IMR-90 (cell line): Measurements from ENCODE around the gene ST14. TPM values are rescaled to one million over a fixed set of nuclear protein-coding genes. Genes with fewer than 3 reads are reported as not detected.

Source experiments
- ATAC-seq: fragments of 200-7000 bp; cut with Tn5 transposase; 2 replicates; pipeline ENCODE4 v1.9.1; 2020; ENCODE audit warnings: low read depth, mild to moderate bottlenecking, moderate library complexity
- BruUV-seq: library from RNA; stranded (reverse); fragments of 400-500 nt; replicated peaks from 2 replicates; lab custom pipeline; 2021; lab: Mats Ljungman, UMichigan
- CTCF ChIA-PET: fragments of 300-600 bp; formaldehyde crosslinking; extraction: SDS; loops from one replicate; lab custom pipeline; 2021; ENCODE audit warnings: antibody characterized with exemption; lab: Yijun Ruan, JAX
- POLR2A ChIA-PET: fragments of 300-600 bp; sonication (Branson Sonifier 250); formaldehyde crosslinking; loops from one replicate; lab custom pipeline; 2022; ENCODE audit warnings: antibody characterized with exemption; ENCODE audit not compliant: unreplicated experiment; lab: Charles Lee
- DNase-seq: peaks from one replicate; pipeline ENCODE4 v3.0.0; 2013
- H2AFZ ChIP-seq: replicated peaks from 2 replicates; pipeline ENCODE3; 2013; ENCODE audit warnings: low read length, mild to moderate bottlenecking; ENCODE audit not compliant: poor library complexity
- H2AK5ac ChIP-seq: 2 replicates; pipeline ENCODE4 v1.6.1; 2013; ENCODE audit warnings: low read depth, low read length, inconsistent platforms
- H2AK9ac ChIP-seq: replicated peaks from 2 replicates; pipeline ENCODE3; 2013; ENCODE audit warnings: mild to moderate bottlenecking, low read depth, low read length, moderate library complexity; ENCODE audit not compliant: poor library complexity
- H2BK120ac ChIP-seq: 2 replicates; pipeline ENCODE4 v1.6.1; 2013; ENCODE audit warnings: low read depth, low read length, inconsistent platforms
- H2BK15ac ChIP-seq: 3 replicates; pipeline ENCODE4 v1.6.1; 2013; ENCODE audit warnings: low read depth, low read length, inconsistent platforms
- H2BK20ac ChIP-seq: 2 replicates; pipeline ENCODE4 v1.6.1; 2013; ENCODE audit warnings: low read depth, mild to moderate bottlenecking, inconsistent platforms, low read length, moderate library complexity
- H2BK5ac ChIP-seq: 2 replicates; pipeline ENCODE4 v1.6.1; 2013; ENCODE audit warnings: mild to moderate bottlenecking, low read depth, low read length, inconsistent platforms; ENCODE audit not compliant: poor library complexity, severe bottlenecking
- H3K14ac ChIP-seq: replicated peaks from 2 replicates; pipeline ENCODE4 v1.6.1; 2013; ENCODE audit warnings: low read depth, low read length, inconsistent platforms
- H3K18ac ChIP-seq: 2 replicates; pipeline ENCODE4 v1.6.1; 2013; ENCODE audit warnings: low read depth, low read length, control low read depth
- H3K23ac ChIP-seq: 2 replicates; pipeline ENCODE4 v1.6.1; 2013; ENCODE audit warnings: low read depth, low read length, inconsistent platforms
- H3K27ac ChIP-seq: 2 replicates; pipeline ENCODE4 v1.5.1; 2013; ENCODE audit warnings: mild to moderate bottlenecking, control low read depth, low read length; ENCODE audit not compliant: insufficient read depth
- H3K27me3 ChIP-seq: 2 replicates; pipeline ENCODE4 v1.6.1; 2013; ENCODE audit warnings: low read length; ENCODE audit not compliant: control insufficient read depth, insufficient read depth
- H3K36me3 ChIP-seq: 2 replicates; pipeline ENCODE4 v1.6.1; 2013; ENCODE audit warnings: low read length, mixed read lengths; ENCODE audit not compliant: control insufficient read depth, insufficient read depth
- H3K4ac ChIP-seq: 2 replicates; pipeline ENCODE4 v1.6.1; 2013; ENCODE audit warnings: low read depth, low read length, inconsistent platforms
- H3K4me1 ChIP-seq: 2 replicates; pipeline ENCODE4 v1.6.1; 2013; ENCODE audit warnings: low read length, mixed read lengths; ENCODE audit not compliant: control insufficient read depth, insufficient read depth
- H3K4me2 ChIP-seq: 2 replicates; pipeline ENCODE4 v1.6.1; 2013; ENCODE audit warnings: low read depth, mild to moderate bottlenecking, control low read depth, low read length, moderate library complexity
- H3K4me3 ChIP-seq: 2 replicates; pipeline ENCODE4 v1.5.1; 2013; ENCODE audit warnings: low read depth, mild to moderate bottlenecking, control low read depth, low read length, moderate library complexity; ENCODE audit not compliant: insufficient read depth
- H3K56ac ChIP-seq: 2 replicates; pipeline ENCODE4 v1.6.1; 2013; ENCODE audit warnings: low read length, inconsistent platforms; ENCODE audit not compliant: insufficient read depth; ENCODE audit errors: extremely low read depth
- H3K79me1 ChIP-seq, 2 experiments: 2 replicates each; pipeline ENCODE4 v1.6.1; 2013; ENCODE audit warnings: low read length in 2 of 2, inconsistent platforms in 1 of 2, low read depth in 1 of 2
- H3K9ac ChIP-seq: 2 replicates; pipeline ENCODE4 v1.6.1; 2013; ENCODE audit warnings: low read depth, low read length, control low read depth
- H3K9me1 ChIP-seq: 2 replicates; pipeline ENCODE4 v1.6.1; 2013; ENCODE audit warnings: low read length, inconsistent platforms; ENCODE audit not compliant: insufficient read depth
- H3K9me3 ChIP-seq: 2 replicates; pipeline ENCODE4 v1.6.1; 2013; ENCODE audit warnings: low read length; ENCODE audit not compliant: control insufficient read depth, insufficient read depth
- H4K20me1 ChIP-seq: 2 replicates; pipeline ENCODE4 v1.6.1; 2013; ENCODE audit warnings: low read length, inconsistent platforms; ENCODE audit not compliant: insufficient read depth
- H4K5ac ChIP-seq: 2 replicates; pipeline ENCODE4 v1.6.1; 2013; ENCODE audit warnings: mild to moderate bottlenecking, low read depth, low read length, control low read depth
- H4K8ac ChIP-seq, 2 experiments: 2 replicates each; pipeline ENCODE4 v1.6.1; 2013; ENCODE audit warnings: low read depth in 2 of 2, low read length in 2 of 2, control low read depth in 1 of 2, inconsistent platforms in 1 of 2
- H4K91ac ChIP-seq: 2 replicates; pipeline ENCODE4 v1.6.1; 2013; ENCODE audit warnings: low read depth, low read length, inconsistent platforms; ENCODE audit not compliant: insufficient read depth
- MAZ ChIP-seq: IDR thresholded peaks from 2 replicates; pipeline ENCODE4 v1.6.1; 2012; ENCODE audit warnings: low read depth, mild to moderate bottlenecking, low read length, improper control_type of control experiment, moderate library complexity, borderline replicate concordance
- WGBS, 2 experiments: methylation state at CpG; one replicate each; pipeline versions ENCODE4 v1.1.5 to v1.1.7; 2013; ENCODE audit warnings: missing lambda C conversion rate in 2 of 2; ENCODE audit not compliant: insufficient read length in 1 of 2; ENCODE audit errors: extremely low coverage in 2 of 2; 5-methylcytosine and 5-hydroxymethylcytosine counted together
- dilution Hi-C: fragments of 300-500 bp; cut with HindIII; formaldehyde crosslinking; loops from one replicate; pipeline ENCODE4 v1.14.3; 2018; ENCODE audit warnings: low sequenced_read_pairs; ENCODE audit not compliant: unreplicated experiment
- in situ Hi-C: fragments of 300-500 bp; cut with MboI; formaldehyde crosslinking; loops from 3 replicates; pipeline ENCODE4 v1.14.3; 2019; ENCODE audit warnings: low sequenced_read_pairs, inconsistent platforms, mixed read lengths
- intact Hi-C: fragments of 100-400 bp; cut with micrococcal nuclease; formaldehyde crosslinking; loops from 2 replicates; pipeline ENCODE4 v1.10.0; 2022
- polyA plus RNA-seq, 3 experiments: library from polyadenylated mRNA; depleted of rRNA; stranded (reverse); fragments of >200 nt; gene quantifications; 2 replicates each; pipeline ENCODE4 v1.2.3, GENCODE V29; 2012; ENCODE audit warnings: low replicate concordance in 1 of 3
- total RNA-seq: library from RNA; depleted of rRNA; stranded (reverse); fragments of >200 nt; gene quantifications from 2 replicates; pipeline ENCODE4 v1.2.3, GENCODE V29; 2012

Gene ST14
- total and polyA plus RNA-seq, 2 of the 4 experiments (the other 2 are of a cell fraction) = not detected

DNA sequence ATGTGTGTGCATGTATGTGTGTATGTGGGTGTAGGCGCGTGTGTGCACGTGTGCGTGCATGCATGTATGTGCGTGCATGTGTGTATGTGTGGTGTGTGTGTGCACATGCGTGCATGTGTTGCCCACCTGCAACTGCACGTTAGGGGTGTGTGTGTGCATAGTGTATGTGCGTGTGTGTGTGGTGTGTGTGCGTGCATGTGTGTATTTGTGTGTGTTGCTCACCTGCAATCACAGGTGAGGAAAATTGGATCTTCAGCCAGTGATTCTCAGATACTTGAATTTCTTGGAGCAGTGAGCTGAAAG is 54.3 kb downstream of the ST14 start:
- dilution Hi-C loops (no loop called here), in situ Hi-C loops (loop anchor here (5.0 to 25.0 kb wide), 3 partner anchors 173 to 651 kb away; partner anchors contain the start of gene ADAMTS8)
- WGBS, 2 experiments = 86% methylated on average over 7 of the region's 9 CpGs; no CpG with 5 or more reads in 1 of the 2 experiments

More for the DNA sequence above, 54.3 kb downstream of the ST14 start:
- no peak overlapping the region for H3K9ac ChIP-seq
- no peak for TF ChIP-seq MAZ
- no peak overlapping the region for H2BK15ac ChIP-seq
- no peaks in the 10 kb centered on the region for H3K9me1 ChIP-seq
- no peaks in the 10 kb centered on the region for H4K20me1 ChIP-seq
- DNase-seq (no peak), ATAC-seq (no peak)
- no peak overlapping the region for H2BK120ac ChIP-seq
- H3K9me3 ChIP-seq = no peaks in the 10 kb centered on the region
- H3K36me3 ChIP-seq = no peaks in the 10 kb centered on the region
- no peak overlapping the region for H3K56ac ChIP-seq
- no peak overlapping the region for H3K27ac ChIP-seq
- POLR2A ChIA-PET = no interaction called here
- no peak overlapping the region for H2BK20ac ChIP-seq
- no peak overlapping the region for H3K4me3 ChIP-seq
- H3K14ac ChIP-seq = no peak overlapping the region
- H2BK5ac ChIP-seq = no peak overlapping the region
- H3K27me3 ChIP-seq = peaks cover 46% of the 10 kb centered on the region
- no peaks in the 10 kb centered on the region for H3K4me1 ChIP-seq
- H3K79me1 ChIP-seq = no peaks in the 10 kb centered on the region
- intact Hi-C loops = loop anchor here (1.0 to 10.0 kb wide), 6 partner anchors 168 to 678 kb away; no protein-coding TSS in a partner anchor
- no peak overlapping the region for H2AK9ac ChIP-seq
- H3K23ac ChIP-seq = no peak overlapping the region
- no peak overlapping the region for H2AK5ac ChIP-seq
- no peak overlapping the region for H4K5ac ChIP-seq
- no peak overlapping the region for H4K91ac ChIP-seq
- H2AFZ ChIP-seq = no peak overlapping the region
- H3K4ac ChIP-seq = no peak overlapping the region
- BruUV-seq = no TSS peak
- H3K18ac ChIP-seq = no peak overlapping the region
- no peak overlapping the region for H4K8ac ChIP-seq
- CTCF ChIA-PET = no interaction called here
- H3K4me2 ChIP-seq = no peak overlapping the region
